ENCODE data around the gene ABCC3. TPM values are rescaled to one million over a fixed set of nuclear protein-coding genes. Genes with fewer than 3 reads are reported as not detected.

Gene ABCC3
- total RNA-seq, 1 donor from 2014 or later: 6.3 TPM

GRCh38 chr17:50731575-50732460 lies 97.1 kb downstream of the ABCC3 start:
- no peak for DNase-seq (ENCODE audit: low read depth)
- TF ChIP-seq, protein P1, sequence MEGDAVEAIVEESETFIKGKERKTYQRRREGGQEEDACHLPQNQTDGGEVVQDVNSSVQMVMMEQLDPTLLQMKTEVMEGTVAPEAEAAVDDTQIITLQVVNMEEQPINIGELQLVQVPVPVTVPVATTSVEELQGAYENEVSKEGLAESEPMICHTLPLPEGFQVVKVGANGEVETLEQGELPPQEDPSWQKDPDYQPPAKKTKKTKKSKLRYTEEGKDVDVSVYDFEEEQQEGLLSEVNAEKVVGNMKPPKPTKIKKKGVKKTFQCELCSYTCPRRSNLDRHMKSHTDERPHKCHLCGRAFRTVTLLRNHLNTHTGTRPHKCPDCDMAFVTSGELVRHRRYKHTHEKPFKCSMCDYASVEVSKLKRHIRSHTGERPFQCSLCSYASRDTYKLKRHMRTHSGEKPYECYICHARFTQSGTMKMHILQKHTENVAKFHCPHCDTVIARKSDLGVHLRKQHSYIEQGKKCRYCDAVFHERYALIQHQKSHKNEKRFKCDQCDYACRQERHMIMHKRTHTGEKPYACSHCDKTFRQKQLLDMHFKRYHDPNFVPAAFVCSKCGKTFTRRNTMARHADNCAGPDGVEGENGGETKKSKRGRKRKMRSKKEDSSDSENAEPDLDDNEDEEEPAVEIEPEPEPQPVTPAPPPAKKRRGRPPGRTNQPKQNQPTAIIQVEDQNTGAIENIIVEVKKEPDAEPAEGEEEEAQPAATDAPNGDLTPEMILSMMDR (conservative IDR thresholded peaks at IDR 0.05; ENCODE audit: low read depth, low read length): no peak
- H3K4me3 ChIP-seq (ENCODE audit: low read depth, low read length): no peak overlapping the region

- TF ChIP-seq, protein P1 (conservative IDR thresholded peaks at IDR 0.05; ENCODE audit: low read depth, low read length): no peak
- H3K4me3 ChIP-seq (ENCODE audit: low read depth, low read length): no peak overlapping the region
- no peak for DNase-seq (ENCODE audit: low read depth)
Observed at GRCh38 chr17:50735287-50735686, 100.6 kb downstream of the ABCC3 start.

DNA sequence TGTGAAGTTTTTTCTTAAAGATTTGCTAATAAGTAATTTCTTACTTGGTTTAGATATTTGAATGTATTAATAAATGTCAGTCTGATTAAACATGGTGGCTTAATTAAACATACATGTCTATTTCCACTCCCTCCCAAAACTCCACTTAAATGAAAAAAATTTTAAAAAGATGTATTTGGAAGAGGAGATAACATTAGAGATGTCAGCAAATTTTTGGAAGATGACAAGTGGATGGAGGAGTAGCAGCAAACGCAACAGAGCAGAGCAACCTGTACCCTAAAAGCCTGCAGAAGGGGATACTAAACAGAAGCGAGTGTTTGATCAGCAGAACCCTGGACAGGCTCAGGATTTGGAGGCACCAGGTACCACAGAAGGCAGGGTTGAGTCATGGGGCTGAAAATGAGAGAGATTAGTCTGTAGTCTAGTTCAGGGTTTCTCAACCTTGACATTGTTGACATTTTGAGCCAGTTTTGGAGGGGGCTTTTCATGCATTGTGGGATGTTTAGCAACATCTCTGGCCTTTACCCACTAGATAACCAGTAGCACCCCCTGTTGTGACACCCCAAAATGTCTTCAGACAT lies 102.5 kb downstream of the ABCC3 start:
- TF ChIP-seq, protein P1 (conservative IDR thresholded peaks at IDR 0.05; ENCODE audit: low read depth, low read length): no peak
- no peak for DNase-seq (ENCODE audit: low read depth)

GRCh38 chr17:50739098-50739497 lies 104.4 kb downstream of the ABCC3 start:
- DNase-seq (ENCODE audit: low read depth): no peak
- TF ChIP-seq, protein P1 (conservative IDR thresholded peaks at IDR 0.05; ENCODE audit: low read depth, low read length): no peak
- H3K4me3 ChIP-seq (ENCODE audit: low read depth, low read length): no peak overlapping the region

More for the DNA sequence above, 102.5 kb downstream of the ABCC3 start:
- H3K4me3 ChIP-seq (ENCODE audit: low read depth, low read length): no peak overlapping the region

Other genes starting within 250 kb of the ABCC3 start
- 147 and 234 TPM in 2 replicates for gene LRRC59, start 237.4 kb upstream of the ABCC3 start, total RNA-seq
- 9.8 and 32.6 TPM in 2 replicates for gene ACSF2, start 208.7 kb upstream of the ABCC3 start, total RNA-seq
- not detected in 2 replicates for gene CHAD, start 166.0 kb upstream of the ABCC3 start, total RNA-seq
- gene RSAD1, start 156.0 kb upstream of the ABCC3 start, total RNA-seq: 17.1 and 18.4 TPM in 2 replicates
- gene MYCBPAP, start 126.4 kb upstream of the ABCC3 start, total RNA-seq: 0.58 TPM in 1 of 2 replicates, not detected in the other
- 2.8 and 3.3 TPM in 2 replicates for gene EPN3, start 102.1 kb upstream of the ABCC3 start, total RNA-seq
- gene SPATA20, start 87.7 kb upstream of the ABCC3 start, total RNA-seq: 45.5 and 70.2 TPM in 2 replicates
- not detected in 2 replicates for gene CACNA1G, start 74.2 kb upstream of the ABCC3 start, total RNA-seq
- 27.3 and 42.2 TPM in 2 replicates for gene ANKRD40, start 73.0 kb downstream of the ABCC3 start, total RNA-seq
- gene LUC7L3, start 84.7 kb downstream of the ABCC3 start, total RNA-seq: 25.8 and 54.1 TPM in 2 replicates
- gene ANKRD40CL, start 132.6 kb downstream of the ABCC3 start, total RNA-seq: not detected in 2 replicates
- gene WFIKKN2, start 200.7 kb downstream of the ABCC3 start, total RNA-seq: not detected in 2 replicates
- gene TOB1, start 231.5 kb downstream of the ABCC3 start, total RNA-seq: 4.4 and 4.6 TPM in 2 replicates

Data from epithelial cell of proximal tubule (primary cell).